Tibial nerve (tissue), 4 donors: ENCODE results near the gene KRTAP12-2. TPM values are rescaled to one million over a fixed set of nuclear protein-coding genes. Genes with fewer than 3 reads are reported as not detected.

Experiments
- DNase-seq, 2 donors: peaks; one replicate each; pipeline ENCODE4 v3.0.0-alpha.2; 2019; ENCODE audit warnings: low spot score in 2 of 2
- H3K27ac ChIP-seq, 4 donors: fragments of 200-600 bp; sonication (generic) in 3 of 4; one replicate each; pipeline ENCODE4 v1.5.1; 2017 to 2019; ENCODE audit warnings: mild to moderate bottlenecking in 1 of 4
- H3K27me3 ChIP-seq, 2 donors: fragments of 200-600 bp; sonication (generic) in 1 of 2; one replicate each; pipeline versions ENCODE4 v1.5.1 to v1.6.0; 2017 to 2019
- H3K36me3 ChIP-seq, 3 donors: fragments of 200-600 bp; sonication (generic); one replicate each; pipeline ENCODE4 v1.5.1; 2018 to 2019
- H3K4me1 ChIP-seq, 4 donors: fragments of 200-600 bp; sonication (generic) in 3 of 4; one replicate each; pipeline ENCODE4 v1.5.1; 2017 to 2019
- H3K4me3 ChIP-seq, 4 donors: fragments of 200-600 bp; sonication (generic) in 3 of 4; one replicate each; pipeline ENCODE4 v1.5.1; 2017 to 2019; ENCODE audit warnings: mild to moderate bottlenecking in 1 of 4, moderate library complexity in 1 of 4
- H3K9me3 ChIP-seq, 4 donors: fragments of 200-600 bp; sonication (generic) in 3 of 4; one replicate each; pipeline ENCODE4 v1.5.1; 2017 to 2019
- EP300 ChIP-seq, 2 donors: sonication (generic); formaldehyde crosslinking; IDR thresholded peaks; one replicate each; pipeline ENCODE4 v1.6.1; 2017; ENCODE audit warnings: antibody characterized with exemption in 2 of 2, mild to moderate bottlenecking in 1 of 2
- POLR2A ChIP-seq, 2 donors: fragments of 450-650 bp; IDR thresholded peaks; one replicate each; pipeline ENCODE4 v1.6.1; 2017; ENCODE audit warnings: antibody characterized with exemption in 2 of 2, mild to moderate bottlenecking in 2 of 2, moderate library complexity in 2 of 2
- WGBS, 2 donors: methylation state at CpG; one replicate each; pipeline ENCODE4 v1.1.5; 2018; 5-methylcytosine and 5-hydroxymethylcytosine counted together
- total RNA-seq, 4 donors: library from RNA; depleted of rRNA; stranded (reverse); fragments of >200 nt; gene quantifications; one replicate each; pipeline ENCODE4 v1.1.0, GENCODE V29; 2016
- TF ChIP-seq, protein P1 (sequence below), 5 experiments: fragments of 200-600 bp in 3 of 5; fragments of 450-650 bp in 2 of 5; sonication (generic) in 3 of 5; IDR thresholded peaks; one replicate each; pipeline ENCODE4 v1.5.1; 2016 to 2019; ENCODE audit warnings: antibody characterized with exemption in 5 of 5, mild to moderate bottlenecking in 3 of 5, moderate library complexity in 2 of 5

KRTAP12-2 gene
- total RNA-seq, 4 donors from 2014 or later: not detected

DNA sequence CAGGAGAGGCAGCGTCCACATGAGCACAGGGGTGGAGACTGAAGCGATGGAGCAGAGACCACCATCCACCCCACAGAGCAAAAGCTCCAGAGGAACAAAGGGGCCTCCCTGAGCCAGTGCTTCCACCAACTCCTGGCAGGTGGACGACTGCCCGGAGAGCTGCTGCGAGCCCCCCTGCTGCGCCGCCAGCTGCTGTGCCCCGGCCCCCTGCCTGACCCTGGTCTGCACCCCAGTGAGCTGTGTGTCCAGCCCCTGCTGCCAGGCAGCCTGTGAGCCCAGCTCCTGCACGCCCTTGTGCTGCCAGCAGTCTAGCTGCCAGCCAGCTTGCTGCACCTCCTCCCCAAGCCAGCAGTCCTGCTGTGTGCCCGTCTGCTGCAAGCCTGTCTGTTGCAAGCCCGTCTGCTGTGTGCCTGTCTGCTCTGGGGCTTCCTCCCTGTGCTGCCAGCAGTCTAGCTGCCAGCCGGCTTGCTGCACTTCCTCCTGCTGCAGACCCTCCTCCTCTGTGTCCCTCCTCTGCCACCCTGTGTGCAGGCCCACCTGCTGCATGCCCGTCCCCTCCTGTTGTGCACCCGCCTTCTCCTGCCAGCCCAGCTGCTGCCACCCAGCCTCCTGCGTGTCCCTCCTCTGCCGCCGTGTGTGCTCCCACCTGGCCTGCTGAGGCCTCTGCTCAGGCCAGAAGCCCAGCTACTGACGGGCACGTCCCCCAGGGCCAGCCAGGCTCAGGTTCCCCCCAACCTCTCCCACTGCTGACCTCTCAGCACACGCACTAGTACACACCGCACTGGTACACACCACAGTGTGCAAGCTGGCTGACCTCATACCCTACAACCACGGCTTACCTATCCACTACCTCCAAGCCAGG, 35.6 kb upstream of the KRTAP12-2 start:
- H3K4me3 ChIP-seq: no peak overlapping the region
- H3K27me3 ChIP-seq: peaks cover 0 to 97% of the 10 kb centered on the region in 2 donors
- H3K36me3 ChIP-seq: no peaks in the 10 kb centered on the region
- WGBS, 2 donors: 65 to 67% methylated on average over 14 to 15 of the region's 22 CpGs
- H3K27ac ChIP-seq: no peak overlapping the region
- H3K9me3 ChIP-seq: peaks cover 0 to 4% (median 0%) of the 10 kb centered on the region in 4 donors
- no peak for DNase-seq
- TF ChIP-seq EP300 (IDR thresholded peaks at IDR 0.05): no peak
- TF ChIP-seq, protein P1, sequence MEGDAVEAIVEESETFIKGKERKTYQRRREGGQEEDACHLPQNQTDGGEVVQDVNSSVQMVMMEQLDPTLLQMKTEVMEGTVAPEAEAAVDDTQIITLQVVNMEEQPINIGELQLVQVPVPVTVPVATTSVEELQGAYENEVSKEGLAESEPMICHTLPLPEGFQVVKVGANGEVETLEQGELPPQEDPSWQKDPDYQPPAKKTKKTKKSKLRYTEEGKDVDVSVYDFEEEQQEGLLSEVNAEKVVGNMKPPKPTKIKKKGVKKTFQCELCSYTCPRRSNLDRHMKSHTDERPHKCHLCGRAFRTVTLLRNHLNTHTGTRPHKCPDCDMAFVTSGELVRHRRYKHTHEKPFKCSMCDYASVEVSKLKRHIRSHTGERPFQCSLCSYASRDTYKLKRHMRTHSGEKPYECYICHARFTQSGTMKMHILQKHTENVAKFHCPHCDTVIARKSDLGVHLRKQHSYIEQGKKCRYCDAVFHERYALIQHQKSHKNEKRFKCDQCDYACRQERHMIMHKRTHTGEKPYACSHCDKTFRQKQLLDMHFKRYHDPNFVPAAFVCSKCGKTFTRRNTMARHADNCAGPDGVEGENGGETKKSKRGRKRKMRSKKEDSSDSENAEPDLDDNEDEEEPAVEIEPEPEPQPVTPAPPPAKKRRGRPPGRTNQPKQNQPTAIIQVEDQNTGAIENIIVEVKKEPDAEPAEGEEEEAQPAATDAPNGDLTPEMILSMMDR (IDR thresholded peaks at IDR 0.05): no peak
- TF ChIP-seq POLR2A (IDR thresholded peaks at IDR 0.05): no peak
- H3K4me1 ChIP-seq: peaks cover 0 to 3% (median 0%) of the 10 kb centered on the region in 4 donors

- 9 to 21% methylated on average over 11 of the region's 12 CpGs for WGBS, 2 donors
- H3K36me3 ChIP-seq: no peaks in the 10 kb centered on the region
- H3K27me3 ChIP-seq: peaks cover 0 to 95% of the 10 kb centered on the region in 2 donors
- no peak overlapping the region for H3K4me3 ChIP-seq
- H3K9me3 ChIP-seq: peaks cover 0 to 4% (median 0%) of the 10 kb centered on the region in 4 donors
- TF ChIP-seq POLR2A (IDR thresholded peaks at IDR 0.05) (no peak), EP300 (IDR thresholded peaks at IDR 0.05) (no peak)
- TF ChIP-seq, protein P1 (IDR thresholded peaks at IDR 0.05): no peak
- no peak for DNase-seq
- no peaks in the 10 kb centered on the region for H3K4me1 ChIP-seq
- no peak overlapping the region for H3K27ac ChIP-seq
These were observed 34.8 kb upstream of the KRTAP12-2 start for GRCh38 chr21:44701541-44701940.

DNA sequence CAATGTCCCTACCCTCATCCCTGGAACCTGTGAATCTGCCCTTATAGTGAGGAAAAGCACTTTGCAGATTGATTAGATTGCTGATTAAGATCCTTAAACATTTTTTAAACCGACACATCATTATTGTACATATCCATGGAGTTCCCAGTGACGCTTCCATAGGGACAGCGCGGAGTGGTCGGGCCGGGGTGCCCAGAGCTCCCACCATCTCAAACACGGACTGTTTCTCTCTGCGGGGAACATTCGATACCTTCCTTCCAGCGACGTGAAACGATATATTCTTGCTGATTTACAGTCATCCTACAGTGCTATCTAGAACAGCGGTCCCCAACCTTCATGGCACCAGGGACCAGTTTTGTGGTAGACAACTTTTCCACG, 34.3 kb upstream of the KRTAP12-2 start:
- H3K9me3 ChIP-seq: peaks cover 0 to 1% (median 0%) of the 10 kb centered on the region in 4 donors
- H3K4me3 ChIP-seq: no peak overlapping the region
- peaks cover 0 to 95% of the 10 kb centered on the region in 2 donors for H3K27me3 ChIP-seq
- H3K36me3 ChIP-seq: no peaks in the 10 kb centered on the region
- TF ChIP-seq EP300 (IDR thresholded peaks at IDR 0.05) (no peak), POLR2A (IDR thresholded peaks at IDR 0.05) (no peak)
- TF ChIP-seq, protein P1 (IDR thresholded peaks at IDR 0.05): no peak
- H3K27ac ChIP-seq: no peak overlapping the region
- WGBS, 2 donors: 71 to 75% methylated on average over 14 of the region's 14 CpGs
- DNase-seq: no peak
- H3K4me1 ChIP-seq: no peaks in the 10 kb centered on the region

- Histone ChIP-seq H3K4me3 (no peak overlapping the region), H3K4me1 (no peaks in the 10 kb centered on the region), H3K9me3 (no peaks in the 10 kb centered on the region), H3K36me3 (no peaks in the 10 kb centered on the region), H3K27ac (no peak overlapping the region), H3K27me3 (peaks cover 0 to 89% of the 10 kb centered on the region in 2 donors)
- DNase-seq: no peak
- 44 to 49% methylated on average over 13 to 21 of the region's 21 CpGs for WGBS, 2 donors
- TF ChIP-seq EP300 (IDR thresholded peaks at IDR 0.05) (no peak), POLR2A (IDR thresholded peaks at IDR 0.05) (no peak)
- TF ChIP-seq, protein P1 (IDR thresholded peaks at IDR 0.05): no peak
These were observed 33.6 kb upstream of the KRTAP12-2 start for GRCh38 chr21:44700101-44701022.
